Nephron (organoid): ENCODE measurements around the gene AFAP1.

Experiments used
- H3K27ac Mint-ChIP-seq, 3 experiments: 2 replicates each; pipeline ENCODE4 v1.8.0; 2020; ENCODE audit warnings: mixed read lengths in 3 of 3, mild to moderate bottlenecking in 2 of 3, moderate library complexity in 1 of 3
- H3K27me3 Mint-ChIP-seq: 2 replicates; pipeline ENCODE4 v1.8.0; 2021; ENCODE audit warnings: low read depth, mild to moderate bottlenecking, moderate library complexity, mixed read lengths
- H3K36me3 Mint-ChIP-seq: 2 replicates; pipeline ENCODE4 v1.8.0; 2020; ENCODE audit warnings: low read depth, mixed read lengths
- H3K4me1 Mint-ChIP-seq: 2 replicates; pipeline ENCODE4 v1.8.0; 2020; ENCODE audit warnings: mixed read lengths
- H3K4me3 Mint-ChIP-seq, 3 experiments: 2 replicates each; pipeline ENCODE4 v1.8.0; 2020; ENCODE audit warnings: mild to moderate bottlenecking in 3 of 3, mixed read lengths in 3 of 3, moderate library complexity in 2 of 3
- H3K9me3 Mint-ChIP-seq: 2 replicates; pipeline ENCODE4 v1.8.0; 2020; ENCODE audit warnings: mixed read lengths
- CTCF ChIP-seq, 3 experiments: fragments of 200-600 bp; sonication (generic); IDR thresholded peaks; one replicate each; pipeline ENCODE4 v1.5.0; 2021; ENCODE audit warnings: antibody characterized with exemption in 3 of 3; ENCODE audit not compliant: unreplicated experiment in 3 of 3

The AFAP1 gene

GRCh38 chr4:7821245-7822136, 118.2 kb downstream of the AFAP1 start:
- Mint-ChIP-seq H3K36me3 (peaks cover 45% of the 10 kb centered on the region), H3K27ac (peak overlapping the region; percentile 87 to 97 (median 95)), H3K9me3 (no peaks in the 10 kb centered on the region), H3K27me3 (no peaks in the 10 kb centered on the region), H3K4me1 (peaks cover 92% of the 10 kb centered on the region), H3K4me3 (peak overlapping the region in 1 of 3 experiments; percentile 57)
- no peak for TF ChIP-seq CTCF (IDR thresholded peaks at IDR 0.05; ENCODE audit: unreplicated experiment in 3 of 3)

- Mint-ChIP-seq H3K9me3 (no peaks in the 10 kb centered on the region), H3K4me1 (peaks cover 89% of the 10 kb centered on the region), H3K27me3 (no peaks in the 10 kb centered on the region), H3K36me3 (peaks cover 46% of the 10 kb centered on the region), H3K4me3 (peak overlapping the region; percentile 1 to 40 (median 4)), H3K27ac (peak overlapping the region; percentile 55 to 89 (median 88))
- no peak for TF ChIP-seq CTCF (IDR thresholded peaks at IDR 0.05; ENCODE audit: unreplicated experiment in 3 of 3)
Measured at GRCh38 chr4:7820031-7820818, 119.4 kb downstream of the AFAP1 start.

GRCh38 chr4:7819446-7819845, 120.2 kb downstream of the AFAP1 start:
- TF ChIP-seq CTCF (IDR thresholded peaks at IDR 0.05; ENCODE audit: unreplicated experiment in 3 of 3): no peak
- peaks cover 85% of the 10 kb centered on the region for H3K4me1 Mint-ChIP-seq
- no peaks in the 10 kb centered on the region for H3K27me3 Mint-ChIP-seq
- no peaks in the 10 kb centered on the region for H3K9me3 Mint-ChIP-seq
- peaks cover 51% of the 10 kb centered on the region for H3K36me3 Mint-ChIP-seq
- H3K4me3 Mint-ChIP-seq: no peak overlapping the region
- peak overlapping the region; percentile 55 to 89 (median 88) for H3K27ac Mint-ChIP-seq

GRCh38 chr4:7818399-7818911, 121.2 kb downstream of the AFAP1 start:
- Mint-ChIP-seq H3K4me3 (peak overlapping the region in 1 of 3 experiments; percentile 0), H3K4me1 (peaks cover 85% of the 10 kb centered on the region), H3K36me3 (peaks cover 59% of the 10 kb centered on the region), H3K9me3 (no peaks in the 10 kb centered on the region), H3K27ac (peak overlapping the region; percentile 71 to 89 (median 88)), H3K27me3 (no peaks in the 10 kb centered on the region)
- TF ChIP-seq CTCF (IDR thresholded peaks at IDR 0.05; ENCODE audit: unreplicated experiment in 3 of 3): no peak

- H3K4me1 Mint-ChIP-seq: peaks cover 85% of the 10 kb centered on the region
- peak overlapping the region in 1 of 3 experiments; percentile 4 for H3K4me3 Mint-ChIP-seq
- H3K27me3 Mint-ChIP-seq: no peaks in the 10 kb centered on the region
- no peaks in the 10 kb centered on the region for H3K9me3 Mint-ChIP-seq
- H3K36me3 Mint-ChIP-seq: peaks cover 64% of the 10 kb centered on the region
- TF ChIP-seq CTCF (IDR thresholded peaks at IDR 0.05; ENCODE audit: unreplicated experiment in 3 of 3): no peak
- peak overlapping the region; percentile 71 to 89 (median 88) for H3K27ac Mint-ChIP-seq
Measured at GRCh38 chr4:7817877-7818398, 121.7 kb downstream of the AFAP1 start.
